ENCODE data around the gene SEPTIN10. TPM values are rescaled to one million over a fixed set of nuclear protein-coding genes. Genes with fewer than 3 reads are reported as not detected.

Gene SEPTIN10
- total and polyA plus RNA-seq, 4 donors, result 30.2 to 117 (median 48.3) TPM

DNA sequence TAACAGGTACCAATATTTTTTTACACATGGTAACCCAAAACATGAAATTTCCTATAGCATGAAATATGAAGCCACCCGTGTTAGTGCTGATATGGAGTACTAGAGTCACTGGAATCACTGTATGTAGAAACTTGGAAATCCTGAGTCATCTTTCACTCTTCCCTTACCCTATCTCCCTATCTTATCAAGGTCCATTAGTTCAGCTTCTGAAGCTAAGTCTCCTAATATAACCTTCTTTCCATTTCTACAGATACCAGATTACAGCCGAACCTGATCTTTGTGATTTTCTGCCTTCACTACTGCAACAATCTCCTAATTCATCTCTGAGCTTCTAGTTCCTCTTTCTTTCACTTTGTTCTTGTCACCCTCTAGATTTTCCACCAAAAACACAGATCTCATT, 59.0 kb downstream of the SEPTIN10 start:
- no peak overlapping the region for H3K9ac ChIP-seq (ENCODE audit: insufficient read depth in 1 of 2, low read length in 2 of 2)
- H3K36me3 ChIP-seq (ENCODE audit: control insufficient read depth in 4 of 4, insufficient read depth in 4 of 4, low read length in 4 of 4), result peaks cover 1 to 26% (median 9%) of the 10 kb centered on the region in 4 donors
- H3K27ac ChIP-seq (ENCODE audit: low read depth in 1 of 2, low read length in 1 of 2), result no peak overlapping the region
- no peaks in the 10 kb centered on the region for H3K27me3 ChIP-seq (ENCODE audit: control insufficient read depth in 3 of 3, insufficient read depth in 3 of 3, low read length in 2 of 3)
- TF ChIP-seq, protein P1, sequence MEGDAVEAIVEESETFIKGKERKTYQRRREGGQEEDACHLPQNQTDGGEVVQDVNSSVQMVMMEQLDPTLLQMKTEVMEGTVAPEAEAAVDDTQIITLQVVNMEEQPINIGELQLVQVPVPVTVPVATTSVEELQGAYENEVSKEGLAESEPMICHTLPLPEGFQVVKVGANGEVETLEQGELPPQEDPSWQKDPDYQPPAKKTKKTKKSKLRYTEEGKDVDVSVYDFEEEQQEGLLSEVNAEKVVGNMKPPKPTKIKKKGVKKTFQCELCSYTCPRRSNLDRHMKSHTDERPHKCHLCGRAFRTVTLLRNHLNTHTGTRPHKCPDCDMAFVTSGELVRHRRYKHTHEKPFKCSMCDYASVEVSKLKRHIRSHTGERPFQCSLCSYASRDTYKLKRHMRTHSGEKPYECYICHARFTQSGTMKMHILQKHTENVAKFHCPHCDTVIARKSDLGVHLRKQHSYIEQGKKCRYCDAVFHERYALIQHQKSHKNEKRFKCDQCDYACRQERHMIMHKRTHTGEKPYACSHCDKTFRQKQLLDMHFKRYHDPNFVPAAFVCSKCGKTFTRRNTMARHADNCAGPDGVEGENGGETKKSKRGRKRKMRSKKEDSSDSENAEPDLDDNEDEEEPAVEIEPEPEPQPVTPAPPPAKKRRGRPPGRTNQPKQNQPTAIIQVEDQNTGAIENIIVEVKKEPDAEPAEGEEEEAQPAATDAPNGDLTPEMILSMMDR (IDR thresholded peaks at IDR 0.05; ENCODE audit: control extremely low read depth, extremely low read depth), result no peak
- no peak for DNase-seq
- 85 to 87% methylated on average over 2 of the region's 2 CpGs for WGBS, 2 donors
- H3K9me3 ChIP-seq (ENCODE audit: control insufficient read depth in 4 of 4, insufficient read depth in 3 of 4, low read length in 3 of 4), result no peaks in the 10 kb centered on the region
- no peak for ATAC-seq (ENCODE audit: insufficient read depth, low FRiP score)
- no peaks in the 10 kb centered on the region for H3K4me1 ChIP-seq (ENCODE audit: control insufficient read depth in 5 of 5, insufficient read depth in 5 of 5, low read length in 5 of 5)
- no peak overlapping the region for H3K4me3 ChIP-seq

DNA sequence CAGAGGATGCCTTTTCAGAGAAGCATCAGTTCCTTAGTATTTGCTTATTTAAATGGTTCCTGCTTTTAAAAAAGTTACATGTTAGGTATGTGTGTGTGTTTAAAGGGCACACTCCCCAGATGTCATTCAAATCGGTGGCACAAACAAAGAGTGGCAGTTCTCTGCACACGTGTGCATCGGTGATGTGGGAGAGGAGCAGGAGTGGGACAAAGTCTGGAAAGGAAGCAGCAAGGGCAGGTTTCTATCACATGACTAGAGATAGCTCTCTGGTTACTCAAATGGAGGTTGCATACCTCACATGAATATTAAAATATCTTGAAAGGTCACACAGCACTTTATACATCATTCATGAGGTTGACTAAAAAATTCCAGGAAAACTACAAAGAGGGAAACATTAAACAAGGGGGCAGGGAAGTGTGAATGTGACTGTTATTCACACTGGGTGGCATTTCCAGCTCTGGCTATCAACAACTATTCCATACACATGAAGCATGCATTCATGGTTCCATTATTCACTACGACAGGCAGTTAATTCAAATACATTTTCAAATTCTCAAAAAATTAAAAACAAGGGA, 64.7 kb downstream of the SEPTIN10 start:
- WGBS, 2 donors, result 85 to 91% methylated on average over 4 of the region's 4 CpGs
- no peak overlapping the region for H3K27ac ChIP-seq (ENCODE audit: low read depth in 1 of 2, low read length in 1 of 2)
- H3K27me3 ChIP-seq (ENCODE audit: control insufficient read depth in 3 of 3, insufficient read depth in 3 of 3, low read length in 2 of 3), result no peaks in the 10 kb centered on the region
- no peaks in the 10 kb centered on the region for H3K9me3 ChIP-seq (ENCODE audit: control insufficient read depth in 4 of 4, insufficient read depth in 3 of 4, low read length in 3 of 4)
- DNase-seq (no peak), ATAC-seq (ENCODE audit: insufficient read depth, low FRiP score) (no peak)
- no peaks in the 10 kb centered on the region for H3K4me1 ChIP-seq (ENCODE audit: control insufficient read depth in 5 of 5, insufficient read depth in 5 of 5, low read length in 5 of 5)
- no peak overlapping the region for H3K4me3 ChIP-seq
- H3K36me3 ChIP-seq (ENCODE audit: control insufficient read depth in 4 of 4, insufficient read depth in 4 of 4, low read length in 4 of 4), result peaks cover 3 to 11% (median 8%) of the 10 kb centered on the region in 4 donors
- TF ChIP-seq, protein P1 (IDR thresholded peaks at IDR 0.05; ENCODE audit: control extremely low read depth, extremely low read depth), result no peak
- H3K9ac ChIP-seq (ENCODE audit: insufficient read depth in 1 of 2, low read length in 2 of 2), result no peak overlapping the region

DNA sequence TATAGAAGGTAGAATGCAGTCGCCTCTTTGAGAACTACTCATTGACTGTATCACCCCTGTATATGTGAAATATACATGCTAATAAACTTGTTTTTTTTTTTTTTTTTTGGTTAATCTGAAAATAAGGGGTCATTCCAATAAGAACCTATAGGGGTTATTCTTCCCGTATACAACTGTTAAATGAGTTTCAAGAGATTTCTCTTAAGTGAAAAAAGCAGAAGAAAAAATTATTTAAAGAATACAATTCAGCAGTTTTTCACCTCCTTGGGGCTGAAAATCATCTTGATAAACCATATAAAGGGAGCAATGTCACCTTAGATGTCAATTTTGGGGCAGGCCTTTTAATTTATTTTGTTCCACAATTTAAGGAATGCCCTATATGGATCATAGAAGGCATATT, 66.5 kb downstream of the SEPTIN10 start:
- 88 to 91% methylated on average over 2 of the region's 2 CpGs for WGBS, 2 donors

More for the DNA sequence above, 66.5 kb downstream of the SEPTIN10 start:
- TF ChIP-seq, protein P1 (IDR thresholded peaks at IDR 0.05; ENCODE audit: control extremely low read depth, extremely low read depth), result no peak
- DNase-seq (no peak), ATAC-seq (ENCODE audit: insufficient read depth, low FRiP score) (no peak)
- H3K4me1 ChIP-seq (ENCODE audit: control insufficient read depth in 5 of 5, insufficient read depth in 5 of 5, low read length in 5 of 5), result peaks cover 0 to 2% (median 0%) of the 10 kb centered on the region in 5 donors
- H3K9me3 ChIP-seq (ENCODE audit: control insufficient read depth in 4 of 4, insufficient read depth in 3 of 4, low read length in 3 of 4), result no peaks in the 10 kb centered on the region
- H3K9ac ChIP-seq (ENCODE audit: insufficient read depth in 1 of 2, low read length in 2 of 2), result no peak overlapping the region
- no peak overlapping the region for H3K27ac ChIP-seq (ENCODE audit: low read depth in 1 of 2, low read length in 1 of 2)
- no peak overlapping the region for H3K4me3 ChIP-seq
- no peaks in the 10 kb centered on the region for H3K27me3 ChIP-seq (ENCODE audit: control insufficient read depth in 3 of 3, insufficient read depth in 3 of 3, low read length in 2 of 3)
- peaks cover 0 to 6% (median 4%) of the 10 kb centered on the region in 4 donors for H3K36me3 ChIP-seq (ENCODE audit: control insufficient read depth in 4 of 4, insufficient read depth in 4 of 4, low read length in 4 of 4)

All from lung (tissue), 12 donors.